NCI-H748 (cell line): ENCODE results near the gene FGF21.

Experiments used
- DNase-seq: peaks from one replicate; lab custom pipeline; 2025; ENCODE audit not compliant: unreplicated experiment; lab: John Stamatoyannopoulos, UW

The FGF21 gene

DNA sequence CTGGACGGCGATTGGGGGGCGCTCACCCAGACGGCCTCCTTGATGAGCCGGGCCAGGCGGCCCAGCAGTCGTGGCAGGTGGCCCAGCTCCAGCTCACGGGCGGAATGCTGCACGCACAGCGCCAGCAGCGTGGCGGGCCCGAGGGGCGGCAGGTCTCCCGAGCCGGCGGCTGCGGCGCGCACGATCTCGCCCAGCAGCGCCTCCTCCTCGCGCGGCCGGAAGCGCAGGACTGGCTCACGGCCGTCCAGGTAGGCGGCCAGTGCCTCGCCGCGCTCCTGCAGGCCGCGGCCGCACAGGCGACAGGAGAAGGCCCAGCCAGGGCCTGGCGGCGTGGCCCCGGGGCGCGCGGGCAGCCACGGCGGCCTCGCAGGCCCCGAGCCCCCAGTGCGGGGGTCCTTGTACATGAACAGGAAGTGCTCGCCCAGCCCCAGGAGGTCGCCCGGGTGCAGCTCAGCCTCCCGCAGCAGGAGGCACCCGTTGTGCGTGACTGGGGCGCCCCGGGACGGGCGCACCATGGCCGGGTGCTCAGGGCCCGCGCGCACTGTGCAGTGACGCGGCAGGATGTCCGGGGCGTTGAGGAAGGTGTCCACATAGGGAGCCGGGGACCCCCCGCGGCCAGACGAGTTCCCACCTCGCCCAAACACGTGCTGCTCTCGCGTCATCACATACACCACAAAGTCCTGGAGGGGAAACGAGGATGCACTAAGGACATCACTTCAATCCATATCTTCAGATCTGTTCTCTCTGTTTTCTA is 26.2 kb upstream of the FGF21 start:
- DNase-seq = no peak

DNA sequence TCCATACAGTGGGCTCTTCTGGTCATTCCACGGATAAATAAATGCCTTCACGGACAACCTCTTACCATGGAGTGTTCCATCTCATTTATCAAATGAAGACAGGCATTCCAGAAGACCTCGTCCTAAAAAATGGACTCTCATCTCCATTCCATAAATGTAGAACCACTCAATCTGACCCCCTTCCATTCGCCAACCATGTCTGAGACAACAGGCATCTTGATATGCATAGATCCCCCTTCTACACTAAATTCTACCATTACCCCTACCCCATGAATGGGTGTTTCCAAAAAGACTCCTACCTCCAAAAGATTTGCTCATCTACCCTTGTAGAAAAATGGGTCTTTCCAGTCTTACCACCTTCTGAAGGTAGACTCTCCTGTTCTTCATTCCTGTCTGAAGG is 23.9 kb upstream of the FGF21 start:
- DNase-seq = no peak

GRCh38 chr19:48734625-48735024 is 20.7 kb upstream of the FGF21 start:
- DNase-seq = no peak

DNA sequence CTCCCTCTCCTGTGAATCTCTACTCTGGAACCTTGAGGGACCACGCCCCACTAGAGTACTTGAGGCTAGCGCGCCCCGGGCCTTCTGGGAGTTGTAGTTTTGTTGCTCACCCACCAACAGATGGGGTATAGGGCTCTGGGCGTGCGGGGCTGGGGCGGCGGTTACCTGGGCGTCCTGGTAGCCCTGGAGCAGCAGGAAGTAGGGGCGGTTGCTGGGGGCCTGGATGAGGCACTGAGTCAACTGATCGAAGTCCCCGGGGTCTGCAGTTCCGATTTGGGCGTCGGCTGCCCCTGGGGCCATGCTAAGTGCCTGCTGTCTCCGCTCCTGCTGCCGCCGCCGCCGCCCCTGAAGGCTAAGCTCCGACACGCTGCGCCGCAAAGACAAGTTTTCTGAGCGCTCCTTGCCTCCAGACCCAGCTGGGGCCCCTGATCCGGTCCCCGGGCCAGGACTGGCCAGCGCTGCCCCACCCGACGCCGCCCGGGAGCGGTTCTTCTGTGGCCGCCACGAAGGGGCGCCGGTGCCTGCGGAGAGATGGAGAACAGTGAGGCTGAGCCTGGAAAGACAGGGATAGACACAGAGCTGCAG is 20.2 kb upstream of the FGF21 start:
- DNase-seq = peak; percentile 90

DNA sequence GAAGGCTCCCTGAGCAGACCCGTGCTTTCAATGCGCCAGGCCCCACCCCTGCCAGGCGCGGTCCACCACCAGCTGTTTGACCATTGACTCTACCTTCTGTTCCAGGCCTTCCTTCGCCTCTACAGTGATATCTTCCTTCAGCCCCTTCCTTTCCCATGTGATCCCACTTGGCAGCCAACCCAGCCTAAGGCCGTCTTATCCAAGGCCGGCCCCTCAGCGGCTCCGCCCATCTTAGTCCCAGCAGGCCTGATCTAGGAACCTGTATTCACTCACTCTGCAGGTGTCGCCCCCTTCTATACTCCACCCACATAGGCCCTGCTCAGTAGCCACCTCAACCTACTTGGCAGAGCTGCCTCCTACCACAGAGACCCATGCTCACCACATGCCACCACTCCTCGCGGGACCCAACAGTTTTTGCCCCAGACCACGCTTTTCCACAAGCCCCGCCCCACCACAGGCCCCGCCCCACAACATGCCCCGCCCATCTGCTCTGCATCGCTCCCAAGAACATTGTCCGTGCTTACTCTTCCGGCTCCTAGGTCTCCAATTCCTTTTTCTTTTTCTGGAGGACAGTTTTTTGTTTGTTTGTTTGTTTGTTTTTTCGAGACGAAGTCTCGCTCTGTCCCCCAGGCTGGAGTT is 17.8 kb upstream of the FGF21 start:
- DNase-seq = peak; percentile 58

- DNase-seq = peak; percentile 97
These were observed 16.5 kb upstream of the FGF21 start for GRCh38 chr19:48738557-48739403.

DNA sequence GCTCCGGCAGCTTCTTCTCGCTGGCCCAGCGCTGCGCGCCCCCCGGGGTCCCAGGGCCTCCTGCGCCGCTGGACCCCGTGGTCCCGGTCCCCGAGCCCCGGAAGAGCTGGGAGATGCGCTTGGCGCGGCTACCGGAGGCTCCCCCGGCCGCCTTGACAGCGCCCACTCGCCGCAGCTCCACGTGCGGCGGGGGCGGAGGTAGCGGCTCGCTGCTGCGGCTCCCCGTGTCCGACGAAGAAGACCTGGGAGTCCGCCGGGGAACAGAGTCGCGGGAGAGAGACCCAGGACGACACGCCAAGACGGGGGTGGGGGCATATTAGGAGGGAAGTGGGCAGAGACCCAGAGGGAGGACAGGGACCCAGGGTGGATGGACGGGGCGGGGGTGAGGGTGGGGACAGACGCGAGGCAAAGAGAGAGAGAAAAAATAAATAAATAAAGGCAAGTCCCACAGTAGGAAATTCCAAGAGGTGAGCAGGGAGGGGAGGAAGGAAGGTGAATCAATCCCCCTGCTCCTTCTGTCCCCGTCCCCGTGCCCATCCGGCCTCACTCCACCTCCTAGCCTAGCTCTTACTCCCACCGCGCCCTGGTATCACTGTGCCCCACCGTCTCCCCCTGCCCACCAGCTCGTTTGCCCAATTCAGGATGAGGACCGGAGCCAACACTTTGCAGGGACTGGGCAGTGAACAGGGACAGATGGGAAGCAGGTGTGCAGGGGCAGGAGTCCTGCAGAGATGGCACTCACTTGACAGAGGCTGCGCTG is 15.7 kb upstream of the FGF21 start:
- DNase-seq = peak; percentile 68

DNA sequence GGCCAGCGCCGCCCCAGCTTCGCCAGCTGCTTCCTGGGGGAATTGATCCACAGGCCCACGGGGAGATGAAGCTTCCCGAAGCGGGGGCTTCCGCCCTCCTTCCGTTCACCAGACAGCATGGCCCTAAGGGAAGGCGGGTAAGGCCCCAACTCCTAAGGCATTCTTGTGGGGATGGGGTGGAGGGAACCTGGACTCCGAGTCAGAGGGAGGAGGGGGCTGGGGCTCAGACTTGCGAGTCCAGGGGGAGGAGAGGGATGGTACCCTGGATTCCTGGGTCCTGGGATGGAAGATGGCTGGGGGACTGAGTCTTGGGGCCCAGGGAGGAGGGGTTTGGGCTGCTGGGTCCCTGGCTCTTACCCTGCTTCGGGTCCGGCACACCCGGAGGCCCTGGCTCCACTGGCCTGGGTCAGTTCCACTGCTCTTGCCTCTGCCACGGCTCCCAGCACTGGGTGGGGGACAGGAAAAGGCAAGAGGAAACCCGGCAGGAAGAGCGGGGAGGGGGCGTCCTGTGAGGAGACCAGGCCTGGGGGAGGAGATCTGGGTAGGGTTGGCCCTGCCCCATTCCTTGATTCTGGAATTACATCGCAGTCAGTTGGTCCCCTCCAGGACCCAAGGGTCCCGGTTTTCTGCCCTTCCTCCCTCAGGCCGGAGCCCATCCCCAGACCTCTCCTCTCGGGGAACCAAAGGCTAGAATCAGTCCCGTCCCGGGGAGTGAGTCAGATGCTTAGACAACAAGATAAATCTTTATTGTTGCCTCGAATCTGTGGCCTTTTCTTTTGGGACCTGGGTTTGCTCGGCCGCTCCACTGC is 15.0 kb upstream of the FGF21 start, which contains the start of gene RASIP1:
RASIP1 (minus strand) TSS at position 447 of the 809 bp plus-strand sequence; CDS start at position 119, 328 bp downstream.
- DNase-seq = no peak

- DNase-seq = peak; percentile 49
These were observed 14.0 kb upstream of the FGF21 start for GRCh38 chr19:48741129-48741999.

DNA sequence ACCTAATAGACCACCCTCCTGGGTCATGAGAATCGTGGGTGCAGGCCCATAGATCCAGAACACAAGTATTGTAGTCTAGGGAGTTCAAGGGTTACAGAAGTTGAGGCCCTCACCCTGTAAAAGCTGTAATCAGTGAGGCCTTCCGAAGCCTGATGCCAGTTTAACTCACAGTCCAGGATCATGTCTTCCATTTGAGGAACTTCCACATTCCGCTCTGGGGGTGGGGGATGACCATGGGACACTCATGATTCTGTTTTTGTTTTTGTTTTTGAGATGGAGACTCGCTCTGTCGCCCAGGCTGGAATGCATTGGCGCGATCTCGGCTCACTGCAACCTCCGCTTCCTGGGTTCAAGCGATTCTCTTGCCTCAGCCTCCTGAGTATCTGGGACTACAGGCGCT is 13.2 kb upstream of the FGF21 start:
- DNase-seq = no peak

GRCh38 chr19:48745208-48745995 is 9.9 kb upstream of the FGF21 start:
- DNase-seq = peak; percentile 74

- DNase-seq = no peak
These were observed 9.2 kb upstream of the FGF21 start for GRCh38 chr19:48746110-48746509.

GRCh38 chr19:48746738-48747575 is 8.4 kb upstream of the FGF21 start, which contains the start of gene IZUMO1:
TSS of gene IZUMO1 (minus strand) at chr19:48746909. CDS start at chr19:48745859, 1,050 bp downstream.
- peak; percentile 61 for DNase-seq

DNA sequence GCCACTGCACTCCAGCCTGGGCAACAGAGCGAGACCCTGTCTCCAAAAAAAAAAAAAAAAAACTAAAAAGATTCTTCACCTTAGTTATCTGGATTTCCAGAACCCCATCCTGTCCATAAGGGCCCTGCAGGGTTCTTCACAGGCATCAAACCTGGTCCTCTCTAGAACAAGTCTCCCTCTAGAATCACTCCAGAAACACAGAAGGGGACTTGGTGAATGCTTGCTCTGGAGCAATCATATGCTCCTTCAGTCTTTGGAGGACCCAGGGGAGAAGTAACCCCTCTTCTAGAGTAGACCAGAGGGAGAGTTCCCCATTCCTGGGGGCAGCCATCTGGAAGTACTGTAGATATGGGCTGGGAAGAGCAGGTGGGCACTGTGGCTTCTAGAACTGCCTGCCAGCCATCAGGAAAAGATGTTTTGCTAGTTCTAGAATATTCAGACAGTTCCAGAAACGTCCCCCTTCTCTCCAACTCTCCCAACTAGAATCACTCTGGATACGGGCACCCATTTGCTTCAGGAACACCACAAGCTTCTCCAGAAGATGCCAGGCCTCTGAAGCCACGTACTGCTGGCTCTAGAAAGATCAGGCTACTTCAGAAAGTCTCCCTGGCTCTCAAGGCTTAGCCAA is 5.6 kb upstream of the FGF21 start:
- no peak for DNase-seq

- no peak for DNase-seq
These were observed 5.0 kb upstream of the FGF21 start for GRCh38 chr19:48750351-48750750.

DNA sequence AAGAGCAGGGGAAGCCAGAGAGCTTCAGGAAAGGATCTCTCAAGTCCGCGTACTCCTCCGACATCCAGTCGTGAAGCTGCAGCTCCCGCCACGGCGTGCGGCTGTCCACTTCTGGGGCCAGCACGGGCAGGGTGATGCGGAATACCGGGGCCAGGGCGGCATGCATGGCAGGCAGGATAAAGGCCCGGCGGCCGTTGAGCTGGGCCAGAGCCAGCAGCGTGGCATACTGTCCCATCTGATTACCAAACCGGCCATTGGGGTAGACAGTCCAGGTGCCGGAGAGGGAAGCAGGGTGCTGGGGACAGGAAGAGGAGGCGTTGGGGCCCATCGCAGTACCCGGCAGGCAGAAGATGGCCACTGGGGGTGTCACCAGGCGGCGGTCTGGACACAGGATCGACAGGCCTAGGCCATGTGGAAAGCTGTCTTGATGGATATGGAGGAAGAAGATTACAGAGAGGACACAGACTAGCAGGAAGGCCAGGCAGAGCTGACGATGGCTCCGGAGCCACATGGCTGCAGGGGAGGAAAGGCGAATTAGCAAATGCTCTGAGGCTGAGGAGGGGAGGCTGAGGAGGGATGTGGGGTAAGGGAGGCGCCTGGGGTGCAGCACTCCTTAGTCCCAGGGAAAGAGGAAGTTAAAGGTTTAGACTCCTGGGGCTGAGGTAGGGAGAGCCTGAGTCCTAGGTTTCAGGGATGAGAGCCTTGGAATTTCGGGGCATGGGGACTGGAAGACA is 4.4 kb upstream of the FGF21 start:
- no peak for DNase-seq
